HG03139 (cell line): Measurements from ENCODE around the gene SMTNL2.
"Not testable (repeated sequence)": the region's sequence is repeated elsewhere in the genome, so short reads cannot be mapped to it uniquely, and the experiment has no call there.

Experiments used
- ATAC-seq: cut with Tn5 transposase; IDR thresholded peaks from one replicate; pipeline ENCODE4 v1.9.1; 2021; ENCODE audit not compliant: unreplicated experiment

Gene SMTNL2

DNA sequence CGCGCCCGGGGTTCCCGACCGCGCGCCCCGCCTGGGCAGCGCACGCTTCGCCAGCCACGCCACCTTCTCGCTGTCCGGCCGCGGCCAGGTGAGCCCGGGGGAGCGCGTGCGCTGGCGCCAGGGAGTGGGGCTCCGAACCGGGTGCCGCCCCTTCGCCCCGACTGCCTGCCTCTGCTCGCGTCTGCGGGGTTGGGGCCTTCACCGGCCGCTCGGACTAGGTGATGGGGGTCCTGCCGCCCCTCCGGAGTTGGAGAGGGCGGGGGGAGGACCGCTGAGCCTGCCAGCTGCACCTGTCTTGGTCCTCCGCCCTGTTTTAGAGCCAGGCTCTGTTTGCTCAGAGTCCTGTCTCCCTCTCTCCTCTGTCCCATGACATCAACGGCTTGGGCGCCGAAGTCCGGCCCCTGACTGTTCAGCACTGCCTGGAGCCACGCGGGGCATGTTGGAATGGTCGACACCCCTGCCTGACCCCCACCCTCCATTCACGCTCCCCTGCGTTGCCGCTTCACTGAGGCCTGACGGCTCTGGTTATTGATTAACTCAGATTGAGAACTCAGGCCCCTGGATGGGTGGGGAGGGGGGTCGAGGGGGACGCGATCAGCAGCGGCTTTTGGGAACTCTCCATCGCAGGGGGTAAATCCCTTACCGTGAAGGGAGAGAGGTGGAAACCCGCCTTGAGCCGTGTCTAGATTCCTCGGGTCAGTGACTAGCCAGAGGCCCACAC is 748 bp downstream of the SMTNL2 start:
- ATAC-seq = no peak

DNA sequence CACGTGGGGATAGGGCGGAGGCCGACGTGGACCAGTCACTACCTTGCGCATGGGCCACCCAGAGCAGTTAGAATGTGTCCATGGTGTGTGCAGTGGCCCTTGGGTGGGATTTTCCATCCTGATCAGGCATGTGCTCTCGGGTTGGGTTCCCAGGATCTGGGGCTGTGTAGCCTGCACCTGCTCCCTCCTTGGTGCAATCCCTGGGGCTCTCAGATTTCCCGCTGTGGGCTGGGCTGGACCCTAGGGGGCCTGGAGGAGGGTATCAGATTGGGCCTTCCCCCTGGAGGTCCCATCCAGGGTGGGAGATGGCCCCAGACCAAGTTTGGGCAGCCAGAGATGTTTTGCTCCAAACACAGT is 1.3 kb downstream of the SMTNL2 start:
- ATAC-seq = no peak

DNA sequence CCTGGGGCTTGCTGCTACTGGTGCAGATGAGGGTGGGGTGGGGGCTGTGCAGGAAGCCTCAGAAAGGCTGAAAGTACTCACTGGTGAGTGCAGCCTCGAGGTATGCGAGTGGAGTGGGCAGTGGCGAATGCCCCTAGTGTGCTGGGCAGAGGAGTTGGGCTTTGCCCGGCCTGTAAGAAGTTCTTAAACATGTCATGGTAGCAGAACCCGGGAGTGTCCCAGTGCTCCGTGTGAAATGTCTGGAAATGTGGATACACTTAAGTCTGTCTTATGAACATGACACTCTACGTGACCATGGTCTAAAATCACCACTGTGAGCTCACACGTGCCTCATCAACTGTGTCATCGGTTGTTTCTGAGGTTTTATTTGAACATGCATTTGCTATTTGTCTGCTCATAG is 1.7 kb downstream of the SMTNL2 start:
- no peak for ATAC-seq

DNA sequence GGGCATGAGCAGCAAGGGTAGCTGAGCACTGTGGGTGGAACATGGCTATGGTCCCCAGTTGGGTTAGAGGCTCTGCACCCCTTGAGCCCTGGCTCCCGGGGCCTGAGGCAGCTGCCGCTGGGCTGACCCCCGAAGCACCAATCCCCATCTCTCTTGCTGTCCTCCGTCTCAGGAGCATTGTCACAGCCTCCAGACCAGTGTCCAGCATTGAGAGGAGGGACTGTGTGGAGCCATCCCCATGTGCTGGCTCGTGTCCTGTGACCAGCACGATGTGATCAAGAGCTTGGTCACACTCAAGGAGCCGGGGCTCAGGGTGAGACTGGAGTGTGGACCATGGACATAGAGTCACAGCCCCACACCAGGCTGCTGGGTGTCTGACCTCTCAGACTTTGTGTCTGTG is 2.9 kb downstream of the SMTNL2 start:
- no peak for ATAC-seq

DNA sequence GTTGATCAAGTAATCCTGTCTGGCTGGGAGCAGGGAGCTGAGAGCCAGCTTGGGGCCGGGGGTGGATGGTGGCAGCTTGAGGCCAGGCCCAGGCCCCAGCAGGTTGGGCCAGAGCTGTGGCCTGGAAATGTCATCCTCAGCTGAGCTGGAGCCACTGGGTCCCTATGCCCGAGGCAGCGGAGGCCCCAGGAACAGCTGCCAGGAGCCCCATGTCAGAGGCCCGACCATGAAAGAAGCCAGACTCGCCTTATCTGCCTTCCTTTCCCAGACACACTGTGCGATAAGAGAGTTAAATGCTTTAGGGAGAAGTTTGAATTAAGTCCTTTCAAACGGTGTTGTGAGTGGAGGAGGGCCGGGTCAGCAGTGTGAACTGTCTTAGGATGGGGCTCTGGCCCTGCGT is 3.5 kb downstream of the SMTNL2 start:
- no peak for ATAC-seq

DNA sequence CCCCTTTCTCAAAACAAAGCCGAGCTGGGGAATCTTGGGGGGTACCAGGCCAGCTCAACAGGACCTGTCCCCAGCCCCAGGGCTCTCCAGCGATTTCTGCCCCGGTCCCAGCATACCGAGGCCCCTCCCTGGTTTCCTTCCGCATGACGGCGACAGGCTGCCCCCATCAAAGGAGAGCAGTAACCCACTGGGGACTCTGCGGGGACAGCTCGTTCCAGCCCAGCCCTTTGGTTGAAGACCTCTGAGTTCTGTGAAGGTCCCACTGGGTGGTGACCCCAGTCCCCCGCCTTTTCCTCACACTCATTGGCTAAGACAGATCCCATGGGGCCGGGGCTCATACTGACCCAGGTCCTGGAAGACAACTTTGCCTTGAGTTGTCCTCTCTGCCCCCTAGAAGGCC is 4.1 kb downstream of the SMTNL2 start:
- no peak for ATAC-seq

DNA sequence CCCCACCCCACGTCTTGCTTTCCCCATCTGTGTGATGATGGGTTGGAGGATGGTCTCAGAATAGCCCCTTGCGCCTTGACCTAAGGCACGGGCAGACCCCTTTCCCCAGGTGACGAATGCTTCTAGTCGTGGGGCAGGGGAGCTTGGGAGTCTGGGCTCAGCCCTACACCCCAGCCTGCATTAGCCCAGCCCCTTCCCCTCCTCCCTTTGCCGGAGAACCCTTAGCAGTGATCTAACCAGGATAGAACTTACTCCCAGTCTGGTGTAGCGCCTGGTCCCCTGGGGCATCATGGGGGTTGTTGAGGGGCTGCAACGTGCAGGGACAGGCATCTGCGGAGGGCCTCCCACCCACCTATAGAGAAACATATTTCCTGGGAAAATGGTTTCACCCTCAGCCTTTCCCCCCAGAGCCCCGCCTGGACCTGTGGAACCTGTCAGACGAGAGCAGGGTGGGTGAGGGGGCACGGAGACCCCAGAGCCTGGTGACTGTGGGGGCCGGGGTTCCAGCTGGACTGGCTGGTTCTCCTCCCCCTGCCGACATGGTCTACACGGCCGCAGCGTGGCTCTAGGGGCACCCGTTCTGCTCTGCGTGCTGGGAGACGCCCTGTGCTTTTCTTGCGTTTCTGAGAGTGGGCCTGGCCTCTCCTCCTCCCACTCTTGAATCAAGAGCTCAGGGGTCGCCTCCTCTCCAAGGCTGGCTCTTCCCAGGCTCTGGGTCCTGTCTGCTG is 4.7 kb downstream of the SMTNL2 start:
- ATAC-seq = no peak

DNA sequence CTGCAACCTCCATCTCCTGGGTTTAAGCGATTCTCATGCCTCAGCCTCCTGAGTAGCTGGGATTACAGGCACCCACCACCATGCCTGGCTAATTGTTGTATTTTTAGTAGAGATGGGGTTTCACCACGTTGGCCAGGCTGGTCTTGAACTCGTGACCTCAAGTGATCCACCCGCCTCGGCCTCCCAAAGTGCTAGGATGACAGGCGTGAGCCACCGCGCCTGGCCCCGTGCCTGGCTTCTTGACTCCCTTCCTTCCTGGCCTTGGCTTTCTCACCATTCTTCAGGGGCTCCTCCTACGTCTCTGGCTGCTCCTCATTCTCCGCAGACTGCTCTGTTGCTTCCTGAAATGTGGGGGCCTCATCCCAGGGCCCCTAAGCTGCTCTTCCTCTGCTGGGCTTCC is 5.7 kb downstream of the SMTNL2 start:
- not testable (repeated sequence) for ATAC-seq

DNA sequence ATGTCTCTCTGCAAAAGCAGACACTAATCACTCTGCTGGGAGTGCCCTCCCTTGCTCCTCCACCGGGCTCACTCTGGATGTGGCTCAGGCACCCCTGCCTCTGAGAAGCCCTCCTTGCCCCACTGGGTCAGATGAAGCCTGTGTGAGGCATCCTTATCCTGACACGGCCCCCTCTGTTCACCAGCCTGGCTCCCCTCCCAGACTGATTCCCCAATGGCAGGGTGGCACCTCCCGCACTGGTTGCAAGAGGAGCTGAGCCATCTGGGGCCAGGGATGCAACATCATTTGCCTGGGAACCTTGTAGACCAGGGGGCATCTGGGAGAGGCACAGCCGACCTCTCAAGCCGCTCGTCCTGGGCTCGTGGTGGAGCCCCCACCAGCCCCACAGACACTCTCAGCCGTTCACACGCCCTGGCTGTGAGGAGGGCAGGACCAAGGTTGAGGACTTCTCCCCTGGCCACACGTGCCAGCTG is 6.7 kb downstream of the SMTNL2 start:
- ATAC-seq = no peak

DNA sequence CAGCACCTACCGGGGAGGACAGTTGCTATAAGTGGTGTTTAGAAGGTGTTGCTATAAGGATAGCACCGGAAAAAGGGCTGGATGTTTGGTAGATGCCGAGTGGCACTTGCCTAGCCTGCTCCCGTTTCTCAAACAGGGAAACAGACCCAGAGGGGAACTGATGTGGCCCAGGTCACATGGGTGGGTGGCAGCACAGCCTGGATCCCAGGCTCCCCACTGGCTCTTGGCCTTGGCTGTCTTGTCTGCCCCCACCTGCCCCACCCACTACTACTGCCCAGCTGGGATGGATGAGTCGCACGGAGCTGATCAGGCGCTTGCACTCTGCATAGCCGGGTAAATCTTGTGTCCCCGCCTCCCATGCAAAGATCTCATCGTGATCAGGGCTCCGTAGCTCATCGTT is 7.2 kb downstream of the SMTNL2 start:
- ATAC-seq = no peak

DNA sequence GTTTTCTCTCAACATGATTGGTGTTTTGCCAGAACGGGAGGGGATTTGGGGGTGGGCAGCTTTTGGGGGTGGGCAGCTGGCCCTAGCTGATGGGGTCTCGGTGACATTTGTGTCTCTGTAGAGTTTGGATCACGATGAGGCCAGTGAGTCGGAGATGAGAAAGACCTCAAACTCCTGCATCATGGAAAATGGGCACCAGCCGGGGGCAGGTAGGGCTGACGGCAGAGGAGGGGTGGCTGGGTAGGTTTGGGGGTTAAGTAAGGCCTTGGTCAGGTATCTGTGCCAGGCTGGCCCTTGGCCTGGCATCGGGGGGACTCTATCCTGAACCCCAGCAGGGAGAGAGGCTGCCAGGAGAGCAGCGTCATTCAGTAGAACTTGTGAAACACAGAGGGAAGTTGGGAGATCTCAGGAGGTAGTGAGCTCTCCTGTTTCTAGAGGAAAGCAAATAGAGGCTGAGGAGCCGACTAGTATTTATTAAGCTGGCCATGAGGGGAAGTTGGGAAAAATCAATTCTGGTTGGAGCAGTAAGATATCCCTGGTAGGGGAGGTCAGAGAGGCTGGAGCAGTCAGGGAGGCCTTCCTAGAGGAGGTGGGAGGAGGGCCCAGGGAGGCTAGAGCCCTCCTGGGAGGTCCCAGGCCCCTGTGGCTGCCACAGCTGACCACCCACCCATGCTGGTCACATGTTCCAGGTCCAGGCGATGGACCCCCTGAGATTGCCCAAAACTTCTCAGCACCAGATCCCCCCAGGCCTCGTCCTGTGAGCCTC is 8.1 kb downstream of the SMTNL2 start:
- no peak for ATAC-seq

DNA sequence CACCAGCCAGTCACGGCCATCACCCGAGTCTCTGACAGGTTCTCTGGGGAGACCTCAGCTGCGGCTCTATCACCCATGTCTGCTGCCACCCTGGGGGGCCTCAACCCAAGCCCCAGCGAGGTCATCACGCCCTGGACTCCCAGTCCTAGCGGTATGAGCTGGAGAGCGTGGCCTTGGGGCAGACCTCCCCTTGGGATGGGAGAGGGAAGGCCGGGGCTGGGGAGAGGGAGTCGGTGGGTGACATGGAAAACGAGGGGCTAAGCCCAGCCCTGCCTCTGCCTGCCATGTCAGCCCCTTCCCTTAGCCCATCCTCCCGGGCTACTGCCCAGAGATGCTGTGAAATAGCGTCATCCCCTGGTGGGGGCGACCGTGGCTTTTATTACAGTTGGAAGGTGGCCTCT is 8.7 kb downstream of the SMTNL2 start:
- no peak for ATAC-seq

DNA sequence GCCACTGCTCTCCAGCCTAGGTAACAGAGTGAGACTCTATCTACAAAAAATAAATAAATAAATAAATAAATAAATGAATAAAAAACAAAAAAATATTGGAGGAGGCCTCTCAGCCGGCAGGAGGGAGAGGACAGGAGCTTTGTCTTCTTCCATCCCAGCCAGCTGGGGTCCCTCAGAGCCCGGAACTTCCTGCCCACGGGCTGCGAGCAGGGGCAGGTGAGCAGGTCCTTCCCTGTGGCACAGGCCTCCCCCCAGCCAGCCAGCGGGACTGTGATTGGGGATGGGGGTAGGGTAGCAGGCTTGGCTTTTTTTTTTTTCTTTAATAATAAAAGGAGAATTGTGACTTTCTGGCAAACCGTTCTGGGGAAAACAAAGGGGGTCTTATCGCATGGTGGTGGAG is 10.1 kb downstream of the SMTNL2 start:
- ATAC-seq = no peak

DNA sequence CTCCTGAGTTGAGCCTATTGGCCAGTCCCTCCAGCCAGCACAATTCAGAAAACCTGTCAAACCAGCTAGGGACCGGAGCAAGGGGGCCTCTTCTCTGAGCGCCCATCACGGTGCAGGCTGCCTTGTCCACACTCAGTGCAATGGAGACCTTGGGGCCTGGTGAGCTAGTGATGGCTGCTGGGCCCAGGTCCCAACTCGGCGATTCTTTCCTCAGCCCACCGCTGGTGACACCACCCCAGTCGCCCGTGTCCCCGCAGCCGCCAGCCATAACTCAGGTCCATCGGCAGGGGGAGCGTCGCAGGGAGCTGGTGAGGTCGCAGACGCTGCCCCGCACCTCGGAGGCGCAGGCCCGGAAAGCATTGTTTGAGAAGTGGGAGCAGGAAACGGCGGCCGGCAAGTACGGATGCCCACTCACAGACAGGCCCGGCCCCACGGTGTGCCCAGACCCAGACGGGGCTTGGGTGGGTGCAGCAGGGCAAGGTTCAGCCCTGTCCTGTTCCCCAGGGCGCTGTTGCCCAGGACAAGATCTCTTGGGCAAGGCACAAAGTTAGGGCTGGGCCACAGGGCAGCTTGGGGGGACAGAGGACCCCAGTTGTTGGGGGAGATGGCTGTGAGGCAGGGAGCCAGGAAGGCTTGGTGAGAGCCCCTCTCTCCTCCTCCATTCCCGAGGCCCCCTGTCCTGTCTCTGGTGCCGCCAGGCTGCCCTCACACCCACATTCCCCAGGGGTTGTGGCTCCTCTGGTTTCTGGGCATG is 10.8 kb downstream of the SMTNL2 start:
- no peak for ATAC-seq

DNA sequence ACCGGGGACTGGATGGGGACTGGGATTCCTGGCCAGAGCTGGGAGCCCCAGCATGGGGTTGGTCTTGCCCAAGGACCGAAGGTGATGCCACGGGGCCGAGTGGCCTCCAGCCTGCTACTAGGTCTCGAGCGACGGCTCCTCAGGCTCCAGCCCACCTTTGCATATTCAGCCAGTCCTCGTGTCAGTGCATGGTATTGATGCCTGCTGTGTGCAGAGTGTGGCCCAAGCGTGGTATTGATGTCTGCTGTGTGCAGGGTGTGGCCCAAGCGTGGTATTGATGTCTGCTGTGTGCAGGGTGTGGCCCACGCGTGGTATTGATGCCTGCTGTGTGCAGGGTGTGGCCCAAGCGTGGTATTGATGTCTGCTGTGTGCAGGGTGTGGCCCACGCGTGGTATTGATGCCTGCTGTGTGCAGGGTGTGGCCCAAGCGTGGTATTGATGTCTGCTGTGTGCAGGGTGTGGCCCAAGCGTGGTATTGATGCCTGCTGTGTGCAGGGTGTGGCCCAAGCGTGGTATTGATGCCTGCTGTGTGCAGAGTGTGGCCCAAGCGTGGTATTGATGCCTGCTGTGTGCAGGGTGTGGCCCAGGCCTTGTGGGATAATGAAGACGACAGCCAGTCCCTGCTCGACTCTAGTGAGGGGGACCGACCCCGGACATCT is 11.5 kb downstream of the SMTNL2 start:
- ATAC-seq = not testable (repeated sequence)

DNA sequence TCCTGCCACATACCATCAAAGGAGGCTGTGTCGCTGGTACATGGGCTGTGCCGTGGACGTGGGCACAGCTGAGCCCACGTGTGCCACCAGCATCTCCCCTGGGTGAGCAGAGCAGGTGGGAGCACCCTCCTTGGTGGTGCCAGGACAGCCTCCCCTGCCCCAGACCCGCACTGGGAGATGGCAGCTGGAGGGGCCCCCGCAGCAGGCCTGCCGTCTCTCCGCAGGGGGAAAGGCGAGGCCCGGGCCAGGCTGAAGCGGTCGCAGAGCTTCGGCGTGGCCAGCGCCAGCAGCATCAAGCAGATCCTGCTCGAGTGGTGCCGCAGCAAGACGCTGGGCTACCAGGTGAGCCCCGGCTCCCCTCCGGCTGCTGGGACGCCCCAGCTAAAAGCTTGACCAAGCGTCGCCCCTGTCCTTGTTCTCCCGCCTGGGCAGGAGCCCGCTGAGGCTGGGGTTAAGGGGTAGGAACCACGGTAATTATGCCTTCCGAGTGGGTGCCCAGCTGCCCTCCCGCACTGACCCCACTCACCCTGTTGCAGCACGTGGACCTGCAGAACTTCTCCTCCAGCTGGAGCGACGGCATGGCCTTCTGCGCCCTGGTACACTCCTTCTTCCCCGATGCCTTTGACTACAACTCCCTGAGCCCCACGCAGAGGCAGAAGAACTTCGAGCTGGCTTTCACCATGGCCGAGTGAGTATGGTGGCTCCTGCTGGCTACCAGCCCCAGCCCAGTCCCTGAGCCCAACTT is 12.5 kb downstream of the SMTNL2 start:
- ATAC-seq = no peak

DNA sequence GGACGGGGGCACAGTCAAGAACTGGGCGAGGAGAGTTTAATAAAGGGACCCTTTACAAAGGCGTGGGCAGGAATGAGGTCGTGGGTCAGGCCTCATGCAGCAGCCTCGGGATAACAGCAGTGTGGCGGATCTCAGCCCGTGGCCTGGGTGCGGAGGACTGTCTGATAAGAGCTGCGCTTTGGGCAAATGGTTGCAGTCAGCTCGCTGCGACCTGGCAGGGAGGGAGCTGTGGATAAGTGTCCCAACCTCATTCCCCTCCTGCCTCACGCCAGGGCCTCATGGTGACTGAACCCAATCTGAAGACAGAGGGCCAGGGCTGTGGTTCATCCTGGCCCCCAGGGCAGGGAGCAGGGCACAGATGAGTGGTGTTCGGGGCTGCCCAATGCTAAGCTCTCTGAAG is 13.6 kb downstream of the SMTNL2 start:
- ATAC-seq = no peak

DNA sequence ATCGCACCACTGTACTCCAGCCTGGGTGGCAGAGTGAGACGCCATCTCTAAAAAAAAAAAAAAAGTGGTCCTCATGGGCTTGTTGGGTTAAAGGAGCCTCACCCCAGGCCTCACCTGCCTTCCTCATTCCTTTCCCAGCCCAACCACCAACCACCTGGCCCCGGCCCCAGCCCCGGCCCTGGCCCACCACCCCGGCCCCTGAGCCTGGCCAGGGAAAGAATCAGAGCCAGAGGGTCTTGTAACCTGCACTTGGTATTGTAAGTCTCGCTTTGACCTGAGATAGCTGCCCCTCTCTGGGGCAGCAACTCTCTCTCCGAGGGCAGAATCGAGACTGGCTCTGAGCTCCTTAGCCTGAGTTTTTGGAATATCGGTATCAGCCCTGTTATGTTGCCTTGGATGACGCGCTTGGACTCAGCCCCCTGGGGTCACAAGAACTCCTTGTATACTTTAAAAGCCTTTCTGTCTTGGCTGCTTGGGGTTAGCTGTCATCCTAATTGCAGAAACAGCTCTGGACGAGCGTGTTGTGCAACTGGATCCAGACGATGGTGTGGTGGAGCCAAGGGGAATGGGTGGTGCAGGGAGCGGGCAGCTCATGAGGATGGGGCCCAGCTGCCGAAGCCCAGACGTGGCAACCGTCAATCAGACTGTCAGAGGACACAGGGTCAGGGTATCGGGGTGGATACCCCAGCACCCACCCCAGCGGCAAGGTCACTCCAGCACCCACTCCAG is 14.6 kb downstream of the SMTNL2 start:
- ATAC-seq = no peak

DNA sequence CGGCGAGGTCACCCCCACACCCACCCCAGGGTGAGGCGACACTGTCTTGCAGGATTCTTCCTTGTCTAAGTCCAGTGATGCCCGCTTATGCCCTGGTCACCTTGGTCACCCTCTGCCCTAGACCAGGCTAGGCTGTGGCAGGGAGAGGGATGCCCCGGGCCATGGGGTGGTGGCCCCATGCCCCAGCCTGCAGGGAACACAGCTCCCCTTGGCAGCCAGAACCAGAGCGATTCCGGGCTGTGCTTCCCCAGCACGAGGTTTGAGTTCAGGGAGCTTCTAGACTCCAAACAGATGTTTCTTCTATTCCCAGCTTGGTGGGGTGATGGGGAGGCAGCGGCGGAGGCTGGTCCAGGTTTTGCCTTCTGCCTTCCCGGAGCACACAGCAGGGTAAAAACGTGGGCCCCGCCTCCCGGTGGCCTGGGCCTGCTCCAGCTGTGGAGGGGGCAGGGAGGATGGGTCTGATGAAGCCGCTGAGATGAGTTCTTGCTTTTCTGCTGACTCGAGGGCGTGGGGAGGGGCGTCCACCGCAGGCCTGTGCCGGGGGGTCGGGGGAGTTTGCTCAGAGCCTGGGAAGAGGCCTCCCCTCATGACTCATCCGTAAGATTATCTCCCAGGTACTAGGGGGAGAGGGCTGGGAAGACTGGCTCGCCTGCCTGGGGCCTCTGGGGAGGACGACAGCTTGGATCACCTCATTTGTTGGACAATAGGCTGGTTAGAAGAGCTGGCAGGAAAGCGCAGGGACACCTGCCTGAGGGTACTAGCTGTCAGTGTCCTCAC is 15.4 kb downstream of the SMTNL2 start:
- no peak for ATAC-seq
